HL-60 (cell line): ENCODE measurements around the gene SLC34A1.
A peak's percentile ranks its signal among the peaks of the same experiment; 100 is the strongest.

ENCODE experiments used
- DNase-seq, 2 experiments: peaks; one replicate each; pipeline ENCODE4 v3.0.0-alpha.2; 2010 to 2020; ENCODE audit warnings: low read depth in 1 of 2, low spot score in 1 of 2
- H3K27ac ChIP-seq: fragments of 250-450 bp; sonication (Bioruptor Pico); replicated peaks from 2 replicates; pipeline ENCODE4 v1.5.1; 2020; ENCODE audit warnings: mild to moderate bottlenecking, moderate library complexity
- H3K27me3 ChIP-seq: fragments of 250-450 bp; sonication (Bioruptor Pico); 2 replicates; pipeline ENCODE4 v1.5.1; 2021; ENCODE audit warnings: mild to moderate bottlenecking, moderate library complexity; ENCODE audit not compliant: insufficient read depth, poor library complexity, severe bottlenecking
- H3K4me3 ChIP-seq: replicated peaks from 2 replicates; pipeline ENCODE4 v1.5.1; 2011; ENCODE audit warnings: mild to moderate bottlenecking, control low read depth, low read length; ENCODE audit not compliant: insufficient read depth
- GABPA ChIP-seq: IDR thresholded peaks from 2 replicates; pipeline ENCODE4 v1.6.1; 2012; ENCODE audit warnings: low read depth
- POLR2AphosphoS5 ChIP-seq: IDR thresholded peaks from 2 replicates; pipeline ENCODE4 v1.6.1; 2012; ENCODE audit warnings: low read depth
- SPI1 ChIP-seq: IDR thresholded peaks from 2 replicates; pipeline ENCODE4 v1.6.1; 2012; ENCODE audit warnings: low read depth, mild to moderate bottlenecking, borderline replicate concordance
- TF ChIP-seq, protein P1 (sequence below): IDR thresholded peaks from one replicate; pipeline ENCODE4 v1.5.1; 2011; ENCODE audit warnings: low read length, control low read depth, inconsistent platforms; ENCODE audit not compliant: insufficient read depth
- TF ChIP-seq, protein P2 (sequence below): IDR thresholded peaks from 2 replicates; pipeline ENCODE4 v1.6.1; 2012; ENCODE audit warnings: low read depth; ENCODE audit not compliant: insufficient replicate concordance

Gene SLC34A1

DNA sequence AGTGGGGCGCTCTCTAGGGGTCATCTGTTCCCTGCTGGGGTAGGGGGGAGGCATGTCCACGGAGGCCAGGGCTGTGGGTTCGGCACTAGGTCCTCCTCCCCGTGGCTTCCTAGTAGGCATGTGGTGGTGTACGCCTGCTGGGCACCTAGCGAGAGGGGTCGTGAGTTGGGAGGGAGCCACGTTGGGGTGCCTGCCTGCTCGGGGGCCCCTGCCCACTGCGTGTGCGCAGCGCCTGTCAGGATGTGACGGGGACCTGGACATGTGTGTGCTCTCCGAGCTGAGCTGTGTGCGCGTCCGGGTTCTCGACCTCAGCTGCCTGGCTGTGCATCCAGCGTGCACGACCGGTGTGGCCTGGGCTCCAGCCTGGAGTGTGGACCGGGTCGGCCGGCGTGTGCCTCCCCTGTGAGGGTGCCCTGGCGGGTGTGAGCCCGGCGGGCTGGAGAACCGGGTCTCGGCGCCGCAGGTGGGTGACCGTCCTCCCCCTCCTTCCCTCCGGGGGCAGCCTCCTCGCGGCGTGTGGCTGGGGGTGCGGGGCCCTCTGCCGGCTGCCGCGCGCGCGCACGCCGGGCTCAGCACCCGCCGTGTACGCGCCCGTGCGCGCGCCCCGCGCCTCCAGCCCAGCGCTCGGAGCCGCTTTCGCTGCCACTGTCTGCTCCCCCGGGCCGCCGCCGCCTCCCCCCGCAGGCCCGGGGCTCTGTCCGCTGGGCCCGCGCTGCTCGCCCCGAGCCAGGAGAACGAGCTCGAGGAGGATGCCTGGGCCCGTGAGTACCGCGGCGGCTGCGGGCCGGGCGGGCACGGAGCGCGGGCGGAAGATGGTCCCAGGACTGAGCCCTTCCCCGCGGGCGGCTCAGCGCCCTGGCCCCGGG, 62.2 kb downstream of the SLC34A1 start, which contains the start of gene PRR7:
PRR7 (plus strand) TSS at position 615 of the 866 bp plus-strand sequence. CDS start 8,254 bp downstream, outside the sequence.
- DNase-seq: peak; percentile 63 to 74
- no peak for TF ChIP-seq SPI1
- peak; percentile 99 for TF ChIP-seq POLR2AphosphoS5
- H3K27ac ChIP-seq: peak within 1 kb of the TSS; percentile 61

DNA sequence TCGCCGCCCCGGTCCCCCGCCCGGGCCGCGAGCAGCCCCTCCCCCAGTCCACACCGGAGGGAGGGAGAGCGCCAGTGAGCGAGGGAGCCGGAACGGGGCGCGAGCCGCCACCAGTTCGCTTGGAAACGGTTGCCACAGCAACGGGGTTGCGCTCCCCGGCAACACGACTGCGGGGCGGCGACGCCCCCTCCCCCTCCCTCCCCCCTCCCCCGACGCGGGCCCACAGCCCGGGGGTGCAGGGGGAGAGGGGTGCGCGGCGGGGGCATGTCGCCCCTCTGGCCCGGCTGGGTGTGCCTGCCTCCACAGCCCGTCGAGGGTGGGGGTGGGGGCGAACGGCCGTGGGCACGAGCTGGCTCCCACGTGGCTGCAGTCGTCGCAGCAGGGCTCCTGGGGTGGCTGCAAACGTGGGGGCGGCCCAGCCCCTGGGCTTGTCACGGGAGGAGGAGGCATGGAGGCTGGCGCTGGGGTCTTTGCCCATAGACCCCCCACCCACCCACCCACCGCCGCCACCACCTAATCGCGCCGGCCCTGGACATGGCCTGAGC, 62.9 kb downstream of the SLC34A1 start:
- Histone ChIP-seq H3K27me3 (no peaks in the 10 kb centered on the region), H3K27ac (no peak overlapping the region), H3K4me3 (peak overlapping the region; percentile 38)
- no peak for TF ChIP-seq SPI1
- TF ChIP-seq, protein P1, sequence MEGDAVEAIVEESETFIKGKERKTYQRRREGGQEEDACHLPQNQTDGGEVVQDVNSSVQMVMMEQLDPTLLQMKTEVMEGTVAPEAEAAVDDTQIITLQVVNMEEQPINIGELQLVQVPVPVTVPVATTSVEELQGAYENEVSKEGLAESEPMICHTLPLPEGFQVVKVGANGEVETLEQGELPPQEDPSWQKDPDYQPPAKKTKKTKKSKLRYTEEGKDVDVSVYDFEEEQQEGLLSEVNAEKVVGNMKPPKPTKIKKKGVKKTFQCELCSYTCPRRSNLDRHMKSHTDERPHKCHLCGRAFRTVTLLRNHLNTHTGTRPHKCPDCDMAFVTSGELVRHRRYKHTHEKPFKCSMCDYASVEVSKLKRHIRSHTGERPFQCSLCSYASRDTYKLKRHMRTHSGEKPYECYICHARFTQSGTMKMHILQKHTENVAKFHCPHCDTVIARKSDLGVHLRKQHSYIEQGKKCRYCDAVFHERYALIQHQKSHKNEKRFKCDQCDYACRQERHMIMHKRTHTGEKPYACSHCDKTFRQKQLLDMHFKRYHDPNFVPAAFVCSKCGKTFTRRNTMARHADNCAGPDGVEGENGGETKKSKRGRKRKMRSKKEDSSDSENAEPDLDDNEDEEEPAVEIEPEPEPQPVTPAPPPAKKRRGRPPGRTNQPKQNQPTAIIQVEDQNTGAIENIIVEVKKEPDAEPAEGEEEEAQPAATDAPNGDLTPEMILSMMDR: no peak
- no peak for TF ChIP-seq POLR2AphosphoS5
- TF ChIP-seq GABPA: no peak
- TF ChIP-seq, protein P2, sequence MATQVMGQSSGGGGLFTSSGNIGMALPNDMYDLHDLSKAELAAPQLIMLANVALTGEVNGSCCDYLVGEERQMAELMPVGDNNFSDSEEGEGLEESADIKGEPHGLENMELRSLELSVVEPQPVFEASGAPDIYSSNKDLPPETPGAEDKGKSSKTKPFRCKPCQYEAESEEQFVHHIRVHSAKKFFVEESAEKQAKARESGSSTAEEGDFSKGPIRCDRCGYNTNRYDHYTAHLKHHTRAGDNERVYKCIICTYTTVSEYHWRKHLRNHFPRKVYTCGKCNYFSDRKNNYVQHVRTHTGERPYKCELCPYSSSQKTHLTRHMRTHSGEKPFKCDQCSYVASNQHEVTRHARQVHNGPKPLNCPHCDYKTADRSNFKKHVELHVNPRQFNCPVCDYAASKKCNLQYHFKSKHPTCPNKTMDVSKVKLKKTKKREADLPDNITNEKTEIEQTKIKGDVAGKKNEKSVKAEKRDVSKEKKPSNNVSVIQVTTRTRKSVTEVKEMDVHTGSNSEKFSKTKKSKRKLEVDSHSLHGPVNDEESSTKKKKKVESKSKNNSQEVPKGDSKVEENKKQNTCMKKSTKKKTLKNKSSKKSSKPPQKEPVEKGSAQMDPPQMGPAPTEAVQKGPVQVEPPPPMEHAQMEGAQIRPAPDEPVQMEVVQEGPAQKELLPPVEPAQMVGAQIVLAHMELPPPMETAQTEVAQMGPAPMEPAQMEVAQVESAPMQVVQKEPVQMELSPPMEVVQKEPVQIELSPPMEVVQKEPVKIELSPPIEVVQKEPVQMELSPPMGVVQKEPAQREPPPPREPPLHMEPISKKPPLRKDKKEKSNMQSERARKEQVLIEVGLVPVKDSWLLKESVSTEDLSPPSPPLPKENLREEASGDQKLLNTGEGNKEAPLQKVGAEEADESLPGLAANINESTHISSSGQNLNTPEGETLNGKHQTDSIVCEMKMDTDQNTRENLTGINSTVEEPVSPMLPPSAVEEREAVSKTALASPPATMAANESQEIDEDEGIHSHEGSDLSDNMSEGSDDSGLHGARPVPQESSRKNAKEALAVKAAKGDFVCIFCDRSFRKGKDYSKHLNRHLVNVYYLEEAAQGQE: no peak
- peak; percentile 64 to 70 for DNase-seq

More for the DNA sequence above, 62.2 kb downstream of the SLC34A1 start, which contains the start of gene PRR7:
- H3K4me3 ChIP-seq: peak within 1 kb of the TSS; percentile 41
- H3K27me3 ChIP-seq: no peaks in the 10 kb centered on the region

DNA sequence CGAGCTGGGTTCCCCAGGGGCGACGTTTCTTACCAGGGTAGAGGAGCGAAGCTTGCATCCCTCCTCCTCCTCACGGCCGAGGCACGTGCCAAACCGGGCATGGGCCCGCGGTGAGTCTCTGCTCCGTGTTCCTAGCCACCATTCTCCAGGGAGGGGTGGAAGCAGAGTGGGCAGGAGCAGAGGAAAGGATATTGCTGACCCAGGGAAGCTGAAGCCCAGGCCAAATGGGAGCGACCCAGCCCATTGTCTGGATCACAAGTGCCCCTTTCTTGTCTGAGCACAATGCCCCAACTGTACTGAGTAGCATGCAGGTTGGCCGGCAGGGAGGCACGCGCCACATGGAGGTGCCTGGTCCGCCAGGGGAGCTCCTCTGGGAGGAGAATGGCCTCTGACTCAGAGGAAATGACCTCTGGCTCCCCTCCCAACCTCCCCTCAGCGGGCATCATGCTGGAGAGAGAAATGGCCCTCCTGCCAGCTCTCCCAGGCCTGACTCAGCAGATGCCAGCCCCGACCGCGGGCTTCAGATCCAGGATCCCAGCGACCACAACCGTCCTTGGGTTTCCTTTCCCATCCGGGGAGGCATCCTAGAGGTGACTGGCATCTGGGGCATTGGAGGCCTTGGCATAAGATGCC, 63.5 kb downstream of the SLC34A1 start:
- Histone ChIP-seq H3K27ac (no peak overlapping the region), H3K4me3 (peak overlapping the region; percentile 26), H3K27me3 (no peaks in the 10 kb centered on the region)
- TF ChIP-seq POLR2AphosphoS5: peak; percentile 51; the same call in 1 of the 2 replicates
- no peak for TF ChIP-seq GABPA
- TF ChIP-seq, protein P1: no peak
- TF ChIP-seq SPI1: no peak
- TF ChIP-seq, protein P2: no peak
- peak; percentile 28 to 66 for DNase-seq
